Raji (cell line): Measurements from ENCODE around the gene FNBP1L.

Experiments
- POLR2A ChIP-seq: IDR thresholded peaks from 2 replicates; pipeline ENCODE4 v1.6.1; 2011; ENCODE audit warnings: low read depth, low read length, control low read depth; ENCODE audit not compliant: insufficient read depth

The FNBP1L gene

GRCh38 chr1:93501829-93502369 lies 54.0 kb downstream of the FNBP1L start:
- TF ChIP-seq POLR2A, result no peak

GRCh38 chr1:93502571-93502970 lies 54.7 kb downstream of the FNBP1L start:
- no peak for TF ChIP-seq POLR2A

- TF ChIP-seq POLR2A, result no peak
These were observed 55.2 kb downstream of the FNBP1L start for GRCh38 chr1:93503163-93503562.

DNA sequence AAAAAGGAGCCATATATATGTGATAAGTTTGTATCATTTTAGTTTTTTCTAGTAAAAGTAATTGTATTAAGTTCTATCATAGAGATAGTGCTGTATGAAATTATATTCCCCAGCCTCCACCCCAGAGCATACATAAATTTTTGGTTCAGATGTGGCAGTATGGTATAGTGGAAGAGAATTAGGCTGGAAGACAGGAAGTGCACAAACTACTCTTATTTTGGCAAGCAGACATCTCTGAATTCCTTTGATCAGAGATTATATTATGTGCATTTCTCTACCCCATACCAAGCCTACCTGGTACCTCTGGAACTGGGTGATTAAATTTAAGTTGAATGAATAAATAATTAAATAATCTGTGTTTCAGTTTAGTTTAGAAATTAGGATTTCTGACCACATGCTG lies 55.9 kb downstream of the FNBP1L start:
- no peak for TF ChIP-seq POLR2A

GRCh38 chr1:93504247-93505033 lies 56.5 kb downstream of the FNBP1L start:
- no peak for TF ChIP-seq POLR2A

- no peak for TF ChIP-seq POLR2A
These were observed 58.2 kb downstream of the FNBP1L start for GRCh38 chr1:93506126-93506525.

DNA sequence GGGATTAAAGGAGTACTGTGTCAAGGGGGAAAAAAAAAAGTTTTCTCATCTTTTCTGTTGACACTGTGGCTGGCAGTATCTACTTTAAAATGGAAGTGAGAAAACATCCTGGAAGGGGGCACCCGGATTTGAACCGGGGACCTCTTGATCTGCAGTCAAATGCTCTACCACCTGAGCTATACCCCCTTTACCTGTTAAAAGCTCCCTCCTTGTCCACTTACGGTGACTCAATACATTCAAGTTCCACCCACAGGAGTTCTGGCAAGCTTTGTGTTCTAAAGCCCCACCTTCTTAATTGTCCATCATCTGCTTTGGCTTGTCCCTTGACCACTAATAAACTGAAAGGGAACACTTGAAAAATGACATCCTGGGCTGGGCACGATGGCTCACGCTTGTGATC lies 68.2 kb downstream of the FNBP1L start:
- no peak for TF ChIP-seq POLR2A

GRCh38 chr1:93518516-93518915 lies 70.6 kb downstream of the FNBP1L start:
- TF ChIP-seq POLR2A, result no peak

DNA sequence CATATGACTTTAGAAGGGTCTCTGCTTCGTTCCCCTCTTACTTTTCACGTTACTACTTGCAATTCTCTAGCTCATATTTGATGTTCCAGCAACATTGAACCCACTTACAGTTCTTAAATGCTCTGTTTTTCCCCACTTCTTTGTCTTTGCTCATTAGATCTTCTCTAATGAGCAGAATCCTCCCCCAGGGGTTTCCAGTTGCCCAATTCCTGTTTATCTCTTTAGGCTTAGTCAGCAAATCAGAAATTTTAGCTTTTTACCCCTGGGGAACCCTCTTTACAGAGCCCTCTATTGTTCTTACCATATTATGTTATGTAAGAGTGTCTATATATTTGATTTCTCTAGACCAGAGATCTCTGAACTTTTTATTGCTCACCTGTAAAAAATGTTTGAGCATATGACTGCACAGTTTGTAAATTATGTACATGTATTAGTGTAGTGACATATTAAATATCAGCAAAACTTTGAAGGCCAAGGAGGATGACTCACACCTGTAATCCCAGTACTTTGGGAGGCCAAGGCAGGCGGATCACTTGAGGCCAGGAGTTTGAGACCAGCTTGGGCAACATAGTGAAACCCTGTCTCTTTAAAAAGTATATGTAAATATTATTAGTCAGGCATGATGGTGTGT lies 71.4 kb downstream of the FNBP1L start:
- TF ChIP-seq POLR2A, result no peak

GRCh38 chr1:93521618-93522017 lies 73.7 kb downstream of the FNBP1L start:
- no peak for TF ChIP-seq POLR2A

GRCh38 chr1:93522721-93523120 lies 74.8 kb downstream of the FNBP1L start:
- TF ChIP-seq POLR2A, result no peak

DNA sequence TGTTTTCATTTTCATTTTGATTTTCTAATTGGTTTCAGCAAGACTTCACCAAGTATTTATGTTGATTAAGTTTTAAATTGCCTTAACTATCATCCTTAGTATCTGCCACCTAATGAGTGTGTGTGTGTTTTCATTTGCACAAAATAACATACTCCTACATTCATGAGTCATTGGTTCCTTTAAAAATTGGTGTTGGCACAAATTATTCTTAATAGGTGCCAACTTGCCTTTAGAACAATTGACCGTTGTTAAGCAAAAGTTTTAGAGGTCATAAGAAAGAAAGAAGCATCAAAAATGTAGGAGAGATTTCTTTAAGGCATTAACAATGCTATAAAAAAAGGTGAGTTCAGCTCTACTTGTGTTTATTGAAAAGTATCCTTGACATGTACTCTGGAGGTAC lies 77.5 kb downstream of the FNBP1L start:
- no peak for TF ChIP-seq POLR2A

GRCh38 chr1:93526431-93526830 lies 78.5 kb downstream of the FNBP1L start:
- no peak for TF ChIP-seq POLR2A

DNA sequence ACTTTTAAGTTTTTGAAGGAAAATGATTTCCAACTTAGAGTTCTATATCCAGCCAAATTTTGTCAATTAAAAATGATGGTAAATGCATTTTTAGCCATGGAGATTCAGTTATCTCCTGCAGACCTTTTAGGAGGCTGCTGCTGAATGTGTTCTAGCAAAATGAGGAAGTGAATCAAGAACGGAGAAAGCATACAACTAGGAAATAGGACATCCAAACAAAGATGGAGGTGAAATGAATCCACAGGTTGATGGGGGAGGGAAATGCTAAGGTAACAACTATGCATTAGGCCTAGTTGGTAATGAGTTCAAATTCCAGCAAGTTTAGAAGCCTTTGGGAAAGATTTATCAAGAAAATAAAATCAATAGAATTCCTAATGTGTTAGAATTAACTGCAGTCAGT lies 80.5 kb downstream of the FNBP1L start:
- no peak for TF ChIP-seq POLR2A

GRCh38 chr1:93531193-93531592 lies 83.3 kb downstream of the FNBP1L start:
- no peak for TF ChIP-seq POLR2A

DNA sequence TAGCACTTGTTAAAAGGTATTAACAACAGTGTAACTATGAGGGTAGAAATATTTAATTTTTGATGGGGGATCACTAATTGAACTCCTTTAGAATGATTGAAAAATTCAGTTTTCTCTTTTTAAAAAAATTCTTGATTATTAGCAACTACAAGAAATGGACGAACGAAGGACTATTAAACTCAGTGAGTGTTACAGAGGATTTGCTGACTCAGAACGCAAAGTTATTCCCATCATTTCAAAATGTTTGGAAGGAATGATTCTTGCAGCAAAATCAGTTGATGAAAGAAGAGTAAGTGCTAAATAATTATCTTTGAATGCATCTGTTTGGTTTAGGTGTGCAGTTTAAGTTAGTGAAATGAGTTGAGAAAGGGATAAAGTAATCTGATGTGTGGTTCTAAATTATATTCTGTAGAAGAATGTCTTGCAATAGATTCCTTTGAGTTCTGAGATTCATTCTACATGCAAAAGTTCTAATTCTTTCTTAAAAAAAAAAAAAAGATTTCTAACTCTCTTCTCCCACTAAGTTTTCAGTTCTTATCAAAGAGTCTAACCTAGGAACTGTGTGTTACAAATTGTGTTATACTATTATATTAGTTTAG lies 85.0 kb downstream of the FNBP1L start:
- TF ChIP-seq POLR2A, result no peak

- TF ChIP-seq POLR2A, result no peak
These were observed 85.8 kb downstream of the FNBP1L start for GRCh38 chr1:93533677-93534076.

- TF ChIP-seq POLR2A, result no peak
These were observed 89.5 kb downstream of the FNBP1L start for GRCh38 chr1:93537396-93537795.
